Measurements from ENCODE around the gene SIK2.

SIK2 gene

DNA sequence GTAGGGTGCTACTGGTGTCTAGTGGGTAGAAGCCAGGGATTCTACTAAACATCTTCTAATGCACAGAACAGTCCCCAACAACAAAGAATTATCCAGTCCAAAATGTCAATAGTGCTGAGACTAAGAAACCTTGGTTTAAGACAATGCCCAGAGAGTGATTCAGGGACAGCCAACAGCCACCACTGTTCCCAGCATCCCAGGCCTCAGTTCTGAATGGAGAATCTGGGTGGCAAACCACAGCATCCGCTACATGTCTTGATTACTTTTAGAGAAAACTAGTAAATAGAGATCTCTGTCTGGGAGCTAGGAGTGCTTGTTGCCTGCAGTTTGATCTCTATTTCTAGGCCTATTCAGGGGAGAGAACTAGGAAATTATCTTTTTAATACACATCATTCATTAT is 20.9 kb upstream of the SIK2 start:
- no peak for DNase-seq (ENCODE audit: extremely low read depth in 1 of 2, low read depth in 1 of 2)

DNA sequence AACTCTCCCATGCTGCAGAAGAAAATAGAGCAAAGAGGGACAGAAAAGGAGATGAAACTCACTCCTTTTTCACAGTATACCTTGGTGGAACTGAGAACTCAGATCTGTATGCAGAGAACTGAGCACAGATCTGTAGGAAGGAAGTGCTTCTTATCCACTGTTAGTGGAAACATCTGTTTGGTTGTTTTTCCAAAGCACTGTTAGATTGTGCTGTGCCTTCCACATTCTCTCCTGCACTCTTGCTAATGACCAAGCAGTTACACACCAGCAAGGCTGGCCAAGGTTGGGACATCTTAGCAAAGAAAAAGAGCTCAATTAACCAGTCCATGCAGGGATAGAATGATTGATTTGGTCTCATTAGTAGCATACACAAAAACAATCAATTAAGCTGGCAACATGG is 20.1 kb upstream of the SIK2 start:
- no peak for DNase-seq (ENCODE audit: extremely low read depth in 1 of 2, low read depth in 1 of 2)

DNA sequence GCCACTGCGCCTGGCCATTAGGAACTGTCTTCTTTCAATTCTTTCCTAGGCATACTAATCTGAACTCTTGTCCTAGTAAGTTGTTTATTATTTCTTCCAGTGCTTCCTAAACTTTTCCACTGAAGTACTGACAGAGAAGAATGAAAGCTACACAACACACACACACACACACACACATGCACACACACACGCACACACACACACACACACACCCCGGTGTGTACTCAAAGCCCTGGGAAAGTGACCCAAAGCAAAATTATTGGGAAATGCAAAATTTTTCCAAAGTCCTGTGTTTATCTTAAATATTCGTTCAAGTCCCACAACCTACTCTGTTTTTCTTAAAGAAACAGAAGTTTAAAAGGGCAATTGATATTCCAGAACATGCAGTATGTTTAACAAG is 19.4 kb upstream of the SIK2 start:
- DNase-seq (ENCODE audit: extremely low read depth in 1 of 2, low read depth in 1 of 2) = no peak

DNA sequence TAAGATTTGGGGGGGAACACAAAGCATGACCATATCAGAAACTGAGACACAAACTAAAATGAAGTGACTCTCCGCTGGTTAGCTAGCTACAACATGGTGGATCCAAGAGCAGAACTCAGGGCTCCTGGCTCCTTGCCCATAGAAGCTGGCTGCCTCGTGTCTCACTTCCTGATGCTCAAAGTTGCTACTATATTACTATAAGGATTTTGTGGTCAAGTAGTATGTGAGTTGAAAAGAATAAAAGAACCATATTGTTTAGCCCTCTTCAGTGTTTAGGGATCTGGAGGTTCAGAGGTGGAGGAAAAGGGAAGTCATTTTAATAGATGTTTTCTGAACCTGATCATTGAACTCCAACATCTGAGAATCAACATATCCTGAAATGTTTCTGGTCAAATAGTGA is 16.9 kb upstream of the SIK2 start:
- DNase-seq (ENCODE audit: extremely low read depth in 1 of 2, low read depth in 1 of 2) = no peak

DNA sequence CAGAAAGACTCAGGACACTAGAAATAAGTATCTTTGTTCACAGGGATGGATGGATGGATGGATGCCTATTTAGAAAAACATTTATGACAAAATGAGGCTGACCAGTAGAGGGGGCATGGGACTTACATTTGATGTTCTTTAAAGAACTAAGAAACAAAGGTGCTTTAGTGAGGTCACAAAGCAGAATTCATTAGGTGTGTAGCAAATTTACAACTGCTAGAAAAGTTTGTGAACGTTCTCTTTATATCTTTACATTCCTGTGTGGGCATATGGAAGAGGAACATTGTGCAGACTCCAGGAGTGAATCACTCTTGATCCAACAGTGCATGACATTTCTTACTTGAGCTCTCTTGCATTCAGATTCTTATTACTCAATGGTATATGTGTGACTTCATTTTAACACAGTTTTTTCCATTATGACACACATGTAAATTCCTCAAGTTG is 15.8 kb upstream of the SIK2 start:
- no peak for DNase-seq (ENCODE audit: extremely low read depth in 1 of 2, low read depth in 1 of 2)

DNA sequence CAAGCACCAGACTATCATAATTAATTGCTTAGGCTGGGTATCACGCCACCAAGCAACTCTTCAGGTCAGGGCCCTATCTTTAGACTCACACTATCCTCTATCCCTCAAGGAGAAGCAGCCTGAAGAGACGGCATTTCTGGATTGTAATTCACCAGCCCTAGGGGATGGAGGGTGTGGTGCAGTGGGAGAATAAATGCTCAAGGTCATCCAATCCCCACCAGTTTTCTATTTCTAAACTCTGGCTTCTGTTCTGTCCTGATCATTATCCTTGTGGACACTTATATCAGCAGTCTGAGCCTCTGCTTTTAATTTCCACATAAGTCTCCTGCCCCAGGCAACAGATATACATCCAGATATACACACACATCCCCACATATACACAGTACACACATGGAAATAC is 13.1 kb upstream of the SIK2 start:
- DNase-seq (ENCODE audit: extremely low read depth in 1 of 2, low read depth in 1 of 2) = no peak

DNA sequence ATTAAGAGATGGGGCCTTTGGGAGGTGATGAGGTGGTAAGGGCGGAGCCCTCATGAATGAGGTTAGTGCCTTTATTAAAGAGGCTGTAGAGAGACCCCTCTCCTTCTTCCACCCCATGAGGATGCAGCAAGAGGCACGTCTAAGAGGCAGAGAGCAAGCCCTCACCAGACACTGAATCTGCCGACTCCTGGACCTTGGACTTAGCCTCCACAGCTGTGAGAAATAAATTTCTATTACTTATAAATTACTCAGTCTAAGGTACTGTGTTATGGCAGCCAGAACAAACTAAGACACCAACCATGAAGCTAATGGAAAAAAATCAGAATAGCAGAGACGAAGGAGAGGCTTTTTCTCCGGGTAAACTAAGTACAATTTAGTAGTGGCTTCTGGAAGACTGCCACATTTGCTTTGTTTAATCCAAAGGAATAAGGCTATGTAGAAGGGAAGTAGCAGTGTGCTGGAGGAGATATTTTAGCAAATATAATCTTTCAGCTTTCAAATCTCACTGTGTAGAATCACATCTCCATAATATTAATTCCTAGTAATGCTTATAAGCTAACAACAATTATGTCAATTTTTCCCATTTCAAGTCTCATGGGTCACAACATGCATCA is 12.3 kb upstream of the SIK2 start:
- no peak for DNase-seq (ENCODE audit: extremely low read depth in 1 of 2, low read depth in 1 of 2)

DNA sequence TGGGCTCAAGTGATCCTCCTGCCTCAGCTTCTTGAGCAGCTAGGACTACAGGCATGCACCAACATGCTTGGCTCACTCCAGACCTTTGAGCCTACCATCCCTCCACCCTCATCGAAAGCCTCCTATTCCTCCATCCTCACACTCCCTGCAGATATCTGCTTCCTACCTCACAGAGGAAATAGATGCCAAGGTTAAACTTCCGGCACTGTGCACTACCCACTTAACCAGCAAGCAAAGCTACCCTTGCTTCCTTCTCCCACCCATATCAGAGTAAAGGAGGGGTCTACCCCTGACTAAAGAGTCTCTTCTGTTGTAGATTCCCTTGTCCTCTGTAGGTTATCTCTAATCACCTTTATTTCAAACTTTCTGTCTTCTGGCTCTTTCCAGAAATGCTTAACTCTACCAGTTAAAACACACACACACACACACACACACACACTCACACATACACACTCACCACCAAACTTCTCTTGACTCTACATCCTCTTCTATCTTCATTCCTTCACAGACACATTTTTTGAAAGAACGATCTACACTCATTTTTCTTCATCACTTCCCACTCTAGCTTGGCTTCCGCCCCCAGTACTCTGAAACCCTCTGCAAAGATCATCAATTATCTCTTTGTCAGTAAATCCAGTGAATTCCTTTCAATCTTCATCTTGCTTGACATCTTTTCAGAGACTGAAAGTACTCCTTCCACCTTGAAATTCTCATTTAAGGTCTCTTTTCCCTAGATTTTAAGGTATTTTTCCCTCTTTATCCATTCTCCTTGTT is 10.9 kb upstream of the SIK2 start:
- no peak for DNase-seq (ENCODE audit: extremely low read depth in 1 of 2, low read depth in 1 of 2)

DNA sequence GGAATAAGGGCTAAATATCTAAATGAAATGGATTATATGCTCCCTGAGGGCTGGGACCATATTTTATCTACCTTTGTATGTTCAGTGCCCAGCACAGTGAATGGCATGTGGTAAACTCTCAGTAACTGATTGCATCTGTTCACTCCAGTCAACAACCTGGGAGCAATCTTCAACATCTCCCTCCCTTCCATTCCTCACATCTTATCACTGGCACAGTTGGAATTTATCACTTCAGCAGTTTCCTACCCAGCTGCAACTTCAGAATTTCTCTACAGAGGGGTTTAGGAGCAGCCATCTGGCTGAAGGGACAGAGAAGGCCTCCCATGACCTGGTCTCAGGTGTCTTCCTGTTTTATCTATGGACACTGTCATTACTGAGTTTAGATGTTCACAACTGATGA is 9.8 kb upstream of the SIK2 start:
- DNase-seq (ENCODE audit: extremely low read depth in 1 of 2, low read depth in 1 of 2) = no peak

DNA sequence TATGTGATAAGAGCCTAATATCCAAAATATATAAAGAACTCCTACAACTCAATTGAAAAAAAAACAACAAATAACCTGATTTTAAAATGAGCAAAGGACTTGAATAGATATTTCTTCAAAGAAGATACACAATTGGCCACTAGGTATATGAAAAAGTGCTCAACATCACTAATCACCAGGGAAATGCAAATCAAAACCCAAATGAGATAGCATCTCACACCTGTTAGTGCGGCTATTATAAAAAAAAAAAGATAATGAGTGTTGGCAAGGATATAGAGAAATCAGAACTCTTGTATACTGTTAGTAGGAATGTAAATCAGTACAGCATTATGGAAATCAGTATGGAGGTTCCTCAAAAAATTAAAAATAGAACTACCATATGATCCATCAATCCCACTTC is 5.9 kb upstream of the SIK2 start:
- no peak for DNase-seq (ENCODE audit: extremely low read depth in 1 of 2, low read depth in 1 of 2)

DNA sequence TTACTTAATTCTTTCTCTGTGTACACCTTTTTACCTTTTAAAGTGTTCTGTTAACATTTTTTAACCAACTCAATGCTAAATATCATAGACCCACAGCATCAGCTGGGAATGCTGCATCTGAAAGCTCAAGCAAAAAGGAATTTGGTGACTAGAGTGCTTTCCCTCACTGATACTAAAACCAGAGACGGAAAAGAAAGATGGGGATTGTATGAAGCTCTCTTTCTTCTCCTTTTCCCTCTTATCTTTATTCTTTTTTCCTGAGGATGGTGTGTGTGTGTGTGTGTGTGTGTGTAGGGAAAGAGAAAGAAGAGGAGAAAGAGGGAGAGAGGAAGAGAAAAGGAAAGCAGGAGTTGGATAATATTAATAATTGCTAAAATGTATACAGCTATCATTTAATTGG is 4.1 kb upstream of the SIK2 start:
- no peak for DNase-seq (ENCODE audit: extremely low read depth in 1 of 2, low read depth in 1 of 2)

DNA sequence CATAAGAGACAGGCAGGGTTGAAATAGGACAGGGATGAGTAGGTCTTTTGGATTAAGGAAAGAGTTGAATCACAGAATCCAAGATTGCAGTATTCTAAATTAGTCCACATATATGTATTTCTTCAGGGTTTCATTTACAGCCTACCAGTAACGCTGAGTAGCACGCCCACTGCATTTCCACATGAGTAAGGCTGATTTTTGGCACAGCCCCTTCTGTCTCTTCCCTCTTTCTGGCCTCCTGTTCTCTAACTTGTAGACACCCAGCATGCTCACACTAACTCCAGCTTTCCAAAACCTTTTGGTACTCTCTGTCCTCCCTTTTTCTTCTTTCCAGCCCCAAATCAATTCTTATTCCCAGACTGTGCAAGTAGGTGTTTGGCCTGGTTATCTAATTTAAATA is 3.7 kb upstream of the SIK2 start:
- no peak for DNase-seq (ENCODE audit: extremely low read depth in 1 of 2, low read depth in 1 of 2)

DNA sequence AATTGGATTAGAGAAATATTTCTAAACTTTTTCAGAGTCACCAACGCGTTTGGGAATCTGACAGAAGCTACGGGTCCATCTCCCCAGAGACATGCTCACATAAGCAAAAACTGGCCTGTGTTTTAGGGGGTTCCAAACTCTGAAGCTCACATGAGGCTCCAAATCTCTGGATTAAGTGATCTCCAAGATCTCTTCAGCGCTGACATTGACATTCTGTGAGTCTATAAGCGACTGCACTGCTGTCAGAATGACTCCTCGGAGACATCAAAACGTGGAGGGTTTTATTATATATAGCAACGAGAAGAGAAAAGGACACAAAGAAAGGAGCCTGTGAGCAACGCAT is 642 bp upstream of the SIK2 start:
- no peak for DNase-seq (ENCODE audit: extremely low read depth in 1 of 2, low read depth in 1 of 2)

DNA sequence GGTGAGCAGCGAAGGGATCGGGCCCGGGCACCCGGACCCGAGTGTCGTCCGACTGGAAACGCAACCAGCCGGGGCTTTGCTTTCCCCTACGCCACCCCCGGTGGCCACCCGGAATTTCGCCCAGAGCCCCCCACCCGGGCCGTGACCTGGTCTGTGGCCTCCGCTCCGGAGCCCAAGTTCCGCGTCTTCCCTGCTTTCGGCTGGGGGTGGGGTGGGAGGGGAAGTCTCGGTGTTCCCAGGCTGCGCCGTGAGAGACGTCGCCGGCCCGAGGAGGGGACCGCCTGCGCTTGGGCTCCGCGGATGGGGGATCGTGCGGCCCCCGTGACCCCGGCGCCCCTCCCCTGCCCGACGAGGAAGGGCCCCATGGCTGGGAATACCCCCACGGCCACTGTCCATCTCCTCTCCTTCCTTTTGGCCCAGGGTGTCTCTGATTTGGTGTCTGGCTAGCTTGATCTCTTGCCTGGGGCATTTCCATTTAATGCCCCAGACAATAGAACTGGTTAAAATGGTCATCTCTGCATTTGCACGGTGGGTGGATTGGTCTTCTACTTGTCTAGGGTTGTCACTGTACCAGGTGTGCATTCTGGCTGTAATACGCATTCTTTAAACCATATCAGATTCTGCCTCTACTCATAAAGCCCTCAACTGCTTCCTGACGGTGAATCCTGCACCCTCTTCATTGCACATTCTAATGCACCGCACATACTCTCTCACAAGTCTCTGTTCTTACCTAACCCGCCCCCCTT is 789 bp downstream of the SIK2 start:
- no peak for DNase-seq (ENCODE audit: extremely low read depth in 1 of 2, low read depth in 1 of 2)

DNA sequence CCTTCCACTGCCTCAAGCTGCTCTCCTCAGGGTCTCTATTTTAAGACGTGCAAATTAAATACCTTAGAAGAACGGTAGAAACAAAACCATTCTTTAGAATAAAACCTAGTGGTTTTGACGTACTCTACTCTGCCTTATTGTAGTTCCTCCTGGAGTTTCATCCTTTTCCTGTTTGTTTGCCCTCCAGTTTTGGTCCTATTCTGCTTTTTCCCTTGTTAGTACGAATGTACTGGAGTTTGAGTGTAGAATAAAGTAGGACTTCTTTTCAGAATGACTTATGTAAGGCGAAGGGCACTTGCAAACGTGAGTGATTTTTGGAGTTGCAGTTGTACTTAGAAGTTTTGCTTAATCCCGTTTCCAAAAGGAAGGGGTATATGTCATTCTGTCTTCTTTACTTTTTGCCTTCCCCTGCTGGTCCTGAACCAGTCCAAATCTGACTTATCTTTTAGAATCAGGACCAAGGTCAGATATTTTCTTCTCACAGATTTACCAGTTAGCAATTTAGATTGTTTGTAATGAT is 1.4 kb downstream of the SIK2 start:
- no peak for DNase-seq (ENCODE audit: extremely low read depth in 1 of 2, low read depth in 1 of 2)

DNA sequence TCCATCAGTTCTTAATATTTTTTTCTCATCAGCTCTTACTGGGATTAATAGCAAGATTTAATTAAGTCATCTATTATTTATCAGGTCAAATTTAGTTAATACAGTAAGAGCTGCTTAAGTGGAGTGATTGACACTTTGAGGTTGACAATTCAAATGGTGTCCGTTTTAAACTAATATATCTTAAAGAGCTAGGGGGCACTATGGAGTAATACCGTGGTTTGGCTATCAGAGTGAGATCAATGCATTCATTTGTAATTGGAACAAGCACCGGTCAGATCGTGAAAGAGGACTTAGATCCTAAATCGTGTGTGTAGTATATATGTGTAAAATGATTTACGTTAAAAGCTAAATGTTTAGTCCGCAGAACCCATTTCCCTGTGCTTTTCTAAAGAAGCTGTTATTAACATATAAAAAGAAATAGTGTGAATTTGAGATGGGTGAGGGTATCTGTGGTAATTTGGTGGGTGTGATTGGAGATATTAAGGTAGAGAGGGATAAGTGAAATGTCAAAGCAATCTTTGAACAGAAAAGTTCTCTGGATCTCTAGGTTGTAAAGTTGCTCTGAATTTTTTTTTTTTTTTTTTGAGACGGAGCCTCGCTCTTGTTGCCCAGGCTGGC is 2.3 kb downstream of the SIK2 start:
- DNase-seq (ENCODE audit: extremely low read depth in 1 of 2, low read depth in 1 of 2) = no peak

DNA sequence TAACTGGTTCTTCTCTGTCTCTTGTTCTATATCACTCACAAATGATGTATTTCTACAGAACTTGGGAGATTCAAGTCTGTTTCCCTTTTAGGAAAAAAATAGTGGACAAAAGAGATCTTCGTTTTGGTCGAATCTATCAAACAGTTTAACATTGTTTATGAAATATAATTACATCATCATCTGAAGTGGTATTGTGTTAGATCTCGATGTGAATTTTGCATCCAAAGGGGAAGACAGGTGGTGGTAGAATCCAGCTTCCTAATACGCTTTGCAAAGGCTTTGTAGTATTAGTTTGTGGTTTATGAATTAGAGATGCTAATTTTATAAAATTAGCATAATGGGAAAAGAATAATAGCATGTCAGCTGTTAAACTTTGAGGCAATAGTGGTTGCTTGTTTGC is 3.4 kb downstream of the SIK2 start:
- no peak for DNase-seq (ENCODE audit: extremely low read depth in 1 of 2, low read depth in 1 of 2)

DNA sequence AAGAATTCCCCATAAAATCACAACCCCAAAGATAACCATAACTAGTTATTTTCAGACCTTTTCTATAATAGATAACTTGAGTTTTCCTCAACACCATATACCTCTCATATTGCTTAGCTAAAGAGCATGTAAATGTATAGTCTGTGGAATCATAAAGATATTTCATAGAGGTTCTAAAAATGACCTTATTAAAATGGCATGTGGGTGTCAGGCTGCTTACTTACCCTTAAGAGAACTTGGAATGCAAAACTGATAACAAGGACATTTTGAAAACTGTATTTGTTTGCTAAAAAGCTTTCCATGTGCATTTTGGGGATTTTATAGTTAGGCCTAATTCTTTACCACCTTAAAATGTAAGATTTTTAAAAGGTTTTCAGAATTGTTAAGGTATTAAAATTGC is 4.7 kb downstream of the SIK2 start:
- no peak for DNase-seq (ENCODE audit: extremely low read depth in 1 of 2, low read depth in 1 of 2)

DNA sequence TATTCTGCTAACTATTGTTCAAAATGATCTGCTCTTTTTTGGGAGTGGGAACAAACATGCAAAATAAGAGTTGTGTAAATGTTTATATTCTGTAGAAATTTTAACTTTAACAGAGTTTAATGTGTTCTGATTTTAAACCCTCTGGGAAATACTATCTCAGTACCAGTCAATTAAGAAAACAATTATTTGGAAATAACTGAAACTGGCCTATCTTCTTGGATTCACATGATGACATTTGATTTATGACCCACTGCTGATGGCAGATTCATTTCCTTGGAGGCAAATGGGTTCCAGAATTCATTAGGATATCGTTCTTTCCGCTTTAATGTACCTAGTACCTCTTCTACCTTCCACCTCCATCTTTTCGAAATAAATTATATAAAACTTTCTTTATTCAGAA is 5.5 kb downstream of the SIK2 start:
- DNase-seq (ENCODE audit: extremely low read depth in 1 of 2, low read depth in 1 of 2) = no peak

DNA sequence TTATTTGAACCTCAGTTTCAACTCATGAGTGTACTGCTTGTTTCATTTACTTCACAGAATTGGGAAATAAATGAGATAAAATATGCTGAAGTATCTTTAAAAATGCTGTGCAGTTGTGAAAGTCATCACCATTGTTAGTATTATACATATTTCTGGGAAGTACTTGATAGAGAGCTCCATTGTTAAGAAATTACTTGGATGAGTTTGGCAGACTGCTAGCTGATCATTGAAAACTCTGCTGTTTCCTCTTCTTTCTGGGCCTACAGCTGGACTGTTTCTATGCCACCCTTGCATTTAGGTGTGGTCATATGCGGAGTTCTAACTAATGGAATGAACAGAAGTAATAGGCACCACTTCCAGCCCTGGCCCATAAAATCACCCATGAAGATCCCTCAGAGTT is 10.0 kb downstream of the SIK2 start:
- DNase-seq (ENCODE audit: extremely low read depth in 1 of 2, low read depth in 1 of 2) = no peak

DNA sequence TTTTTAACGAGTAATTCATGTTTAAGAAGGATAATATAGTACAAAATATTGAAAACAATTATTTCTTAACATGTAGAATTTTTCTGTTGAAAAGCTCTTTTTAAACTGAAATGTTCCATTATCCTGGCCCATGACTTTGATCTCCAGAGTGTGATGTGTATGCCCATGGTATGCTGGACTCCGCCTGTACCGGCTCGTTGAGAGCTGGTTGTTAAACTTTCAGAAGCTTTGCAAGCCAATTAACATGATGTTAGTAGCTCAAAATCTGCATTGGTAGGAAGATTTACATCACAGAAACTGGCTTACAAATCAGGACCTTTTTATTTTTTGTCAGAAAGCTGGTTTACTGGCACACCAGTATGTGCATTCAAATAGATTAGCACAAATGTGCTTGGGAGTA is 15.0 kb downstream of the SIK2 start:
- no peak for DNase-seq (ENCODE audit: extremely low read depth in 1 of 2, low read depth in 1 of 2)

DNA sequence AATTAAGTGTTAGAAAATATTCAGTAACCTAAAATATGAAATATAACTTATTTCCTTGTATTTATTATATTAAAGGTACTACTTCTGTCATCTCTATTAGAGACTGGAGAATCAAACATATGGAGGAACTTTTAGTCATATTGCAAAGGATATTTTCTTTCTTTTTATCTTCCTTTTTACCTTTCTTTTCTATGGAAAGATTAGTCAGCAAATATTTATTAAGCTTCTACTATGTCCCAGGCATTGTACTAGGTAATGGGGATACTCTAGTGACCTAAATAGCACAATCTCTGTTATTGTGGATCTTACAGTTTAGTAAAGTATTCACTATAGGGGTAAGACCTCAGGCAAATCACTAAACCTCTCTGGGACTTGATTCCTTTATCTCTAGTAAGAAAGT is 18.3 kb downstream of the SIK2 start:
- DNase-seq (ENCODE audit: extremely low read depth in 1 of 2, low read depth in 1 of 2) = no peak
